ENCODE measurements around the gene IQGAP1.

The IQGAP1 gene

GRCh38 chr15:90441027-90441426, 53.0 kb downstream of the IQGAP1 start:
- no peak for DNase-seq

GRCh38 chr15:90442423-90442822, 54.4 kb downstream of the IQGAP1 start:
- no peak for DNase-seq

GRCh38 chr15:90449206-90449735, 61.2 kb downstream of the IQGAP1 start:
- no peak for DNase-seq

- no peak for DNase-seq
These were observed 63.2 kb downstream of the IQGAP1 start for GRCh38 chr15:90451053-90451850.

- no peak for DNase-seq
These were observed 68.2 kb downstream of the IQGAP1 start for GRCh38 chr15:90456236-90456635.

GRCh38 chr15:90458061-90458460, 70.0 kb downstream of the IQGAP1 start:
- no peak for DNase-seq

- no peak for DNase-seq
These were observed 71.3 kb downstream of the IQGAP1 start for GRCh38 chr15:90459368-90459767.

GRCh38 chr15:90460142-90460824, 72.2 kb downstream of the IQGAP1 start:
- no peak for DNase-seq

GRCh38 chr15:90463381-90463780, 75.3 kb downstream of the IQGAP1 start:
- DNase-seq, result no peak

- no peak for DNase-seq
These were observed 77.3 kb downstream of the IQGAP1 start for GRCh38 chr15:90465140-90465929.

GRCh38 chr15:90465930-90466567, 78.0 kb downstream of the IQGAP1 start:
- no peak for DNase-seq

- no peak for DNase-seq
These were observed 81.7 kb downstream of the IQGAP1 start for GRCh38 chr15:90469723-90470122.

GRCh38 chr15:90470453-90470852, 82.4 kb downstream of the IQGAP1 start:
- DNase-seq, result no peak

- no peak for DNase-seq
These were observed 83.1 kb downstream of the IQGAP1 start for GRCh38 chr15:90471126-90471525.

GRCh38 chr15:90471769-90472168, 83.7 kb downstream of the IQGAP1 start:
- no peak for DNase-seq

GRCh38 chr15:90478846-90479481, 90.9 kb downstream of the IQGAP1 start:
- DNase-seq, result no peak

- no peak for DNase-seq
These were observed 91.6 kb downstream of the IQGAP1 start for GRCh38 chr15:90479656-90480055.

GRCh38 chr15:90481023-90481422, 93.0 kb downstream of the IQGAP1 start:
- DNase-seq, result no peak

- peak in 2 of 4 experiments; percentile 8 to 21 for DNase-seq
These were observed 94.3 kb downstream of the IQGAP1 start for GRCh38 chr15:90482124-90483011.

- DNase-seq, result no peak
These were observed 94.9 kb downstream of the IQGAP1 start for GRCh38 chr15:90483012-90483307.

GRCh38 chr15:90483637-90484036, 95.6 kb downstream of the IQGAP1 start:
- no peak for DNase-seq

Measured in activated naive CD4-positive, alpha-beta T cell (primary cell).